SU-DHL-6 (cell line): ENCODE results near the gene DAPK1.

ENCODE experiments used
- H2AFZ ChIP-seq: fragments of 200-600 bp; sonication (generic); 2 replicates; pipeline ENCODE4 v1.6.1; 2014; ENCODE audit warnings: low read depth, mild to moderate bottlenecking, moderate library complexity, mixed read lengths, antibody characterized with exemption, low read length; ENCODE audit not compliant: severe bottlenecking
- H3F3A ChIP-seq: fragments of 200-600 bp; shearing (Covaris generic); 2 replicates; pipeline ENCODE4 v1.6.0; 2016; ENCODE audit warnings: antibody characterized with exemption, mild to moderate bottlenecking; ENCODE audit not compliant: insufficient read depth
- H3K27ac ChIP-seq: fragments of 200-600 bp; sonication (generic); 2 replicates; pipeline ENCODE4 v1.5.1; 2016; ENCODE audit warnings: low read depth, mild to moderate bottlenecking, low read length, moderate library complexity, mixed read lengths
- H3K27me3 ChIP-seq: fragments of 200-600 bp; sonication (generic), shearing (Covaris generic); 2 replicates; pipeline ENCODE4 v1.6.0; 2014; ENCODE audit warnings: mild to moderate bottlenecking, low read length
- H3K36me3 ChIP-seq: fragments of 200-600 bp; sonication (generic); 2 replicates; pipeline ENCODE4 v1.6.1; 2014; ENCODE audit warnings: mild to moderate bottlenecking, low read length, mixed read lengths
- H3K4me2 ChIP-seq: fragments of 300-600, 200-600 bp; shearing (Covaris generic), sonication (generic); 2 replicates; pipeline ENCODE4 v1.6.0; 2014; ENCODE audit warnings: low read length, low read depth, mild to moderate bottlenecking; ENCODE audit not compliant: poor library complexity, severe bottlenecking
- H3K4me3 ChIP-seq: fragments of 200-600 bp; sonication (generic); 2 replicates; pipeline ENCODE4 v1.5.1; 2014; ENCODE audit warnings: antibody characterized with exemption, low read length, mild to moderate bottlenecking, mixed read lengths; ENCODE audit not compliant: insufficient read depth, poor library complexity, severe bottlenecking
- H3K79me2 ChIP-seq: fragments of 200-600 bp; sonication (generic); 2 replicates; pipeline ENCODE4 v1.6.1; 2014; ENCODE audit warnings: mild to moderate bottlenecking, low read length, moderate library complexity; ENCODE audit not compliant: insufficient read depth
- H3K9ac ChIP-seq: fragments of 200-600 bp; sonication (generic); 2 replicates; pipeline ENCODE4 v1.7.0; 2014; ENCODE audit warnings: mild to moderate bottlenecking, low read length
- H3K9me2 ChIP-seq: fragments of 200-600 bp; sonication (generic); replicated peaks from 2 replicates; pipeline ENCODE4 v1.6.1; 2014; ENCODE audit warnings: low read length; ENCODE audit not compliant: insufficient read depth
- H3K9me3 ChIP-seq: fragments of 200-600 bp; sonication (generic); 2 replicates; pipeline ENCODE4 v1.6.1; 2014; ENCODE audit warnings: low read length, mixed read lengths; ENCODE audit not compliant: insufficient read depth
- H4K20me1 ChIP-seq: fragments of 200-600 bp; sonication (generic); 2 replicates; pipeline ENCODE4 v1.6.1; 2014; ENCODE audit warnings: low read depth, mild to moderate bottlenecking, antibody characterized with exemption, low read length, moderate library complexity, mixed read lengths
- EZH2phosphoT487 ChIP-seq: fragments of 200-600 bp; sonication (generic), shearing (Covaris generic); conservative IDR thresholded peaks from 2 replicates; pipeline ENCODE4 v1.6.1; 2018; ENCODE audit warnings: mild to moderate bottlenecking, antibody characterized with exemption, low read length, moderate library complexity, mixed read lengths
- TF ChIP-seq, protein P1 (sequence below): fragments of 200-600 bp; sonication (generic); IDR thresholded peaks from one replicate; pipeline ENCODE4 v1.5.1; 2017; ENCODE audit warnings: antibody characterized with exemption, mild to moderate bottlenecking, low read length, moderate library complexity; ENCODE audit not compliant: insufficient read depth, poor library complexity, severe bottlenecking

Gene DAPK1

DNA sequence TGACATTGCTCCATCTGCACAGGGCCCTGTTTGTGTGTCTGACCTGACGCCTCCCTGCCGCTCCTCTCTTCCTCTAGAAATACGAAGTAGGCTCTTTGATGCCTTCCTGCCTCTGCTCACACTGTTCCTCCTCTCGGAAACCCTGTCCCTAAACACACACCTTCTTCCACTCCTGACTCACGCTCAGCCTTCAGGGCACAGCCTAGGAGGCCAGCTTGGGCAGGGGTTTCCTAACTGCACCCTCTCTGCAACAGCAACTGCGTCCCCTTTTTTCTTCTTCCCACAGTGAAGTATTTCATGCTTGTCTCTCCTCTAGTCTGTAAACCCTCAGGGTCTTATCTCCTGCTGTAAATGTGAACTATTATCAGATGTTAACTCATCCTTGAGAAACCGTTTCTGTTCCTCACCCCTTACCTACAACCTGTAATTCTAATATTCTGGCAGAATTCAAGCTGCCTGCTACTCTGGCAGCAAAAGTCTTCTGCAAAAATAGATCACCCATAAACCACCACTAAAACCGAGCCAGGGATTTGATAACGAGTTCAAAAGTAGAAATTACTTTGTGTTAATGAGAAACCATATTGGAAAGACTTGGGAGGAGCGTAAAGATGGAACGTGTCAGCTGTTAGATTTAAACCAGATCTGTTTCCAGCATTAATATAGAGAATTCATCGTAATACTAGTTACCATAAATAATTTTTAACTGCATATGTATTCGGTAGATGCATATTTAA, 100.2 kb downstream of the DAPK1 start:
- no peak for TF ChIP-seq EZH2phosphoT487
- TF ChIP-seq, protein P1, sequence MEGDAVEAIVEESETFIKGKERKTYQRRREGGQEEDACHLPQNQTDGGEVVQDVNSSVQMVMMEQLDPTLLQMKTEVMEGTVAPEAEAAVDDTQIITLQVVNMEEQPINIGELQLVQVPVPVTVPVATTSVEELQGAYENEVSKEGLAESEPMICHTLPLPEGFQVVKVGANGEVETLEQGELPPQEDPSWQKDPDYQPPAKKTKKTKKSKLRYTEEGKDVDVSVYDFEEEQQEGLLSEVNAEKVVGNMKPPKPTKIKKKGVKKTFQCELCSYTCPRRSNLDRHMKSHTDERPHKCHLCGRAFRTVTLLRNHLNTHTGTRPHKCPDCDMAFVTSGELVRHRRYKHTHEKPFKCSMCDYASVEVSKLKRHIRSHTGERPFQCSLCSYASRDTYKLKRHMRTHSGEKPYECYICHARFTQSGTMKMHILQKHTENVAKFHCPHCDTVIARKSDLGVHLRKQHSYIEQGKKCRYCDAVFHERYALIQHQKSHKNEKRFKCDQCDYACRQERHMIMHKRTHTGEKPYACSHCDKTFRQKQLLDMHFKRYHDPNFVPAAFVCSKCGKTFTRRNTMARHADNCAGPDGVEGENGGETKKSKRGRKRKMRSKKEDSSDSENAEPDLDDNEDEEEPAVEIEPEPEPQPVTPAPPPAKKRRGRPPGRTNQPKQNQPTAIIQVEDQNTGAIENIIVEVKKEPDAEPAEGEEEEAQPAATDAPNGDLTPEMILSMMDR = no peak
- Histone ChIP-seq H3K4me3 (no peak overlapping the region), H2AFZ (no peak overlapping the region)

DNA sequence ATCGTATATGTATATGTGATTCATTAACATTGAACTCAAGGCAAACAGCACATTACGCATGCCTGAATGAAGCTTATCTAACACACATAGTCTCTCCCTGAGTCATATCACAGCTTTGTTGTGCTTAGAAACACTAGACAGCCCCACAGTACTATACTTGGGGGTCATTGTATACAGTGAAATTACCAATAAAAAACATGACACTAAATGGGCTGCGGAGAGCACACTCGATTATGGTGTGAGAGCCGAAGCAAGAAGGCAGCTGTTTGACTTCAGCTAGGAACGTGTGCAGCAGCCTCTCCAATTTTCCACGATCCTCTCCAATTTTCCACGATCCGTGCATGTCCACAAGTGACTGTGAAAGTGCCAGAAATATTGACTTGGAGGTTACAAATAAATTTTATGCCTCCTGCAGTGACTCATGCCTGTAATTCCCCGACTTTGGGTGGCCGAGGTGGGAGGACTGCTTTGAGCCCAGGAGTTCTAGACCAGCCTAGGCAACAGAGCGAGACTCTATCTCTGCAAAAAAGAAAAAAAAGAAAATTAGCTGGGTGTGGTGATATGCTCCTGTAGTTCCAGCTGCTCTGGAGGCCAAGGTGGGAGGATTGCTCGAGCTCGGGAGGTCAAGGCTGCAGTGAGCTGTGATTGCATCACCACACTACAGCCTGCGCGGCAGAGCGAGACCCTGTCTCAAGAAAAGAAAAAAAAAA, 102.4 kb downstream of the DAPK1 start:
- no peaks in the 10 kb centered on the region for H3K27me3 ChIP-seq
- H3K9me3 ChIP-seq = no peaks in the 10 kb centered on the region
- no peak overlapping the region for H2AFZ ChIP-seq
- H4K20me1 ChIP-seq = no peaks in the 10 kb centered on the region
- no peaks in the 10 kb centered on the region for H3K36me3 ChIP-seq
- H3K4me2 ChIP-seq = no peak overlapping the region
- no peak overlapping the region for H3K27ac ChIP-seq
- no peak overlapping the region for H3K9ac ChIP-seq
- H3K9me2 ChIP-seq = no peaks in the 10 kb centered on the region
- H3K4me3 ChIP-seq = no peak overlapping the region
- no peaks in the 10 kb centered on the region for H3F3A ChIP-seq
- H3K79me2 ChIP-seq = no peaks in the 10 kb centered on the region
- TF ChIP-seq, protein P1 = no peak
- TF ChIP-seq EZH2phosphoT487 = no peak

More for the DNA sequence above, 100.2 kb downstream of the DAPK1 start:
- H4K20me1 ChIP-seq = no peaks in the 10 kb centered on the region
- H3K79me2 ChIP-seq = no peaks in the 10 kb centered on the region
- no peaks in the 10 kb centered on the region for H3K9me2 ChIP-seq
- no peak overlapping the region for H3K27ac ChIP-seq
- no peak overlapping the region for H3K9ac ChIP-seq
- H3K4me2 ChIP-seq = no peak overlapping the region
- no peaks in the 10 kb centered on the region for H3K27me3 ChIP-seq
- H3K9me3 ChIP-seq = no peaks in the 10 kb centered on the region
- no peaks in the 10 kb centered on the region for H3F3A ChIP-seq
- no peaks in the 10 kb centered on the region for H3K36me3 ChIP-seq

DNA sequence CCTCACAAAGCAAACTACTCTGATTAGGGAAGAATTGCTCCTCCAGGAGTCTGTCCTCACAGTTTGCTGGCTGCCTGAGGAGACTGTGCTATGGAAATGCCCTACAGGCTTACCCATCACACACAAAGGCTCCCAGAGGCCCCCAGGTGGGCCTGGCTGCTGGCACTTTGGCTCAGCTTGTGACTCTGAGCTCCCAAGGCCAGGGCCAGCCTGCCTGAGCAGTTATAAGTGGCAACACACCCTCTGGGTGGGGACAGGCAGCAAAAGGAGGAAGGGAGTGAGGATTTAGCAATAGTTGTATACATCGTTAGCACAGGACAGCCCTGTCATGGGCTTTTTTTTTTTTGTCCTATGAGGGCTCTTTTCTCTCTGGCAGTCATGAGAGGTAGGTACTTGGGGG, 103.5 kb downstream of the DAPK1 start:
- H3K27ac ChIP-seq = no peak overlapping the region
- H3K9me3 ChIP-seq = no peaks in the 10 kb centered on the region
- H2AFZ ChIP-seq = no peak overlapping the region
- no peak overlapping the region for H3K4me3 ChIP-seq
- no peaks in the 10 kb centered on the region for H3F3A ChIP-seq
- no peak overlapping the region for H3K9ac ChIP-seq
- H4K20me1 ChIP-seq = no peaks in the 10 kb centered on the region
- H3K4me2 ChIP-seq = no peak overlapping the region
- H3K27me3 ChIP-seq = no peaks in the 10 kb centered on the region
- H3K9me2 ChIP-seq = no peaks in the 10 kb centered on the region
- H3K79me2 ChIP-seq = no peaks in the 10 kb centered on the region
- TF ChIP-seq, protein P1 = no peak
- TF ChIP-seq EZH2phosphoT487 = no peak
- no peaks in the 10 kb centered on the region for H3K36me3 ChIP-seq
